HepG2 (cell line): ENCODE data around the gene ZIM2. TPM values are rescaled to one million over a fixed set of nuclear protein-coding genes. Genes with fewer than 3 reads are reported as not detected.

Experiments used
- BRCA1 ChIP-seq: sonication (generic); formaldehyde crosslinking; IDR thresholded peaks from 2 replicates; pipeline ENCODE4 v1.4.0; 2020; ENCODE audit warnings: missing genetic modification reagents
- HNF1A ChIP-seq, 2 experiments: sonication (generic) in 1 of 2; formaldehyde crosslinking in 1 of 2; IDR thresholded peaks; 2 replicates each; pipeline versions ENCODE4 v1.4.0 to v1.6.1; 2016 to 2020; ENCODE audit warnings: borderline replicate concordance in 1 of 2, low read depth in 1 of 2, mild to moderate bottlenecking in 1 of 2, missing genetic modification reagents in 1 of 2
- ISL2 ChIP-seq: sonication (generic); formaldehyde crosslinking; IDR thresholded peaks from 2 replicates; pipeline ENCODE4 v1.5.0; 2020; ENCODE audit warnings: missing genetic modification reagents
- JUND ChIP-seq: sonication (generic); formaldehyde crosslinking; IDR thresholded peaks from 2 replicates; pipeline ENCODE4 v1.8.0; 2022; ENCODE audit warnings: mild to moderate bottlenecking, missing genetic modification reagents
- NCOA1 ChIP-seq: sonication (generic); formaldehyde crosslinking; IDR thresholded peaks from 2 replicates; pipeline ENCODE4 v1.9.0; 2021; ENCODE audit warnings: missing genetic modification reagents
- POLR2G ChIP-seq: fragments of 200-400 bp; formaldehyde crosslinking; IDR thresholded peaks from 2 replicates; pipeline ENCODE4 v1.6.1; 2018; ENCODE audit warnings: mild to moderate bottlenecking, low read depth, low read length, moderate library complexity
- PRDM10 ChIP-seq: sonication (generic); formaldehyde crosslinking; IDR thresholded peaks from 2 replicates; pipeline ENCODE4 v1.4.0; 2020; ENCODE audit warnings: low read depth, missing genetic modification reagents
- SIN3A ChIP-seq: IDR thresholded peaks from 2 replicates; pipeline ENCODE4 v1.6.1; 2011; ENCODE audit warnings: low read depth, mild to moderate bottlenecking, control low read depth, low read length, borderline replicate concordance
- YEATS2 ChIP-seq: sonication (generic); formaldehyde crosslinking; IDR thresholded peaks from 2 replicates; pipeline ENCODE4 v1.4.0; 2020; ENCODE audit warnings: missing genetic modification reagents, borderline replicate concordance
- ZNF670 ChIP-seq: sonication (generic); formaldehyde crosslinking; IDR thresholded peaks from 2 replicates; pipeline ENCODE4 v1.8.0; 2022; ENCODE audit warnings: mild to moderate bottlenecking, missing genetic modification reagents, borderline replicate concordance
- ZNF768 ChIP-seq: sonication (generic); formaldehyde crosslinking; IDR thresholded peaks from 2 replicates; pipeline ENCODE4 v1.4.0; 2020; ENCODE audit warnings: missing genetic modification reagents
- polyA plus RNA-seq, 8 experiments: library from polyadenylated mRNA; depleted of rRNA in 3 of 8; stranded (reverse) in 7 of 8; unstranded in 1 of 8; fragments of >200 nt; fragmentation: Illumina TruSeq in 4 of 8; extraction: Trizol in 4 of 8; gene quantifications; 2 replicates each; pipeline versions ENCODE4 v1.2.1 to v1.2.3, GENCODE V29; 2011 to 2016; ENCODE audit warnings: low read depth in 4 of 8, missing spikeins in 1 of 8, mixed read lengths in 1 of 8; ENCODE audit not compliant: insufficient read depth in 1 of 8
- total RNA-seq, 5 experiments: library from RNA; depleted of rRNA; stranded (reverse); fragments of >200 nt; fragmentation: Illumina TruSeq; extraction: Trizol; gene quantifications; 2 replicates each; pipeline ENCODE4 v1.2.3, GENCODE V29; 2016; ENCODE audit warnings: low read depth in 1 of 5
- TF ChIP-seq, protein P1 (sequence below): sonication (generic); formaldehyde crosslinking; IDR thresholded peaks from 2 replicates; pipeline ENCODE4 v1.8.0; 2022; ENCODE audit warnings: mild to moderate bottlenecking, missing genetic modification reagents, moderate library complexity
- TF ChIP-seq, protein P2 (sequence below): sonication (generic); formaldehyde crosslinking; IDR thresholded peaks from 2 replicates; pipeline ENCODE4 v1.4.0; 2020; ENCODE audit warnings: mild to moderate bottlenecking, missing genetic modification reagents
- TF ChIP-seq, protein P3 (sequence below): sonication (generic); formaldehyde crosslinking; conservative IDR thresholded peaks from 2 replicates; pipeline ENCODE4 v1.4.0; 2020; ENCODE audit warnings: mild to moderate bottlenecking, missing genetic modification reagents, moderate library complexity

The ZIM2 gene
- total and polyA plus RNA-seq, 2 of the 13 experiments (the other 11 are each of a cell fraction or from before 2014, with no cell fraction given): 7.2 to 10.3 TPM

- 0 out of 2 replicates have a peak, but pooled peaks have one; percentile 10 for TF ChIP-seq YEATS2 (CRISPR knock-in tag)
- no peak for TF ChIP-seq JUND (CRISPR knock-in tag)
- no peak for TF ChIP-seq BRCA1
- peak; percentile 27; the same call in 1 of the 2 replicates for TF ChIP-seq ZNF768 (CRISPR knock-in tag)
- TF ChIP-seq ISL2 (CRISPR knock-in tag): peak; percentile 70
- no peak for TF ChIP-seq PRDM10 (CRISPR knock-in tag)
- no peak for TF ChIP-seq NCOA1
- TF ChIP-seq, protein P1, sequence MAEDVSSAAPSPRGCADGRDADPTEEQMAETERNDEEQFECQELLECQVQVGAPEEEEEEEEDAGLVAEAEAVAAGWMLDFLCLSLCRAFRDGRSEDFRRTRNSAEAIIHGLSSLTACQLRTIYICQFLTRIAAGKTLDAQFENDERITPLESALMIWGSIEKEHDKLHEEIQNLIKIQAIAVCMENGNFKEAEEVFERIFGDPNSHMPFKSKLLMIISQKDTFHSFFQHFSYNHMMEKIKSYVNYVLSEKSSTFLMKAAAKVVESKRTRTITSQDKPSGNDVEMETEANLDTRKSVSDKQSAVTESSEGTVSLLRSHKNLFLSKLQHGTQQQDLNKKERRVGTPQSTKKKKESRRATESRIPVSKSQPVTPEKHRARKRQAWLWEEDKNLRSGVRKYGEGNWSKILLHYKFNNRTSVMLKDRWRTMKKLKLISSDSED (CRISPR knock-in tag): no peak
- TF ChIP-seq SIN3A: no peak
- TF ChIP-seq, protein P2, sequence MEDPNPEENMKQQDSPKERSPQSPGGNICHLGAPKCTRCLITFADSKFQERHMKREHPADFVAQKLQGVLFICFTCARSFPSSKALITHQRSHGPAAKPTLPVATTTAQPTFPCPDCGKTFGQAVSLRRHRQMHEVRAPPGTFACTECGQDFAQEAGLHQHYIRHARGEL: no peak
- TF ChIP-seq ZNF670: no peak
- TF ChIP-seq, protein P3, sequence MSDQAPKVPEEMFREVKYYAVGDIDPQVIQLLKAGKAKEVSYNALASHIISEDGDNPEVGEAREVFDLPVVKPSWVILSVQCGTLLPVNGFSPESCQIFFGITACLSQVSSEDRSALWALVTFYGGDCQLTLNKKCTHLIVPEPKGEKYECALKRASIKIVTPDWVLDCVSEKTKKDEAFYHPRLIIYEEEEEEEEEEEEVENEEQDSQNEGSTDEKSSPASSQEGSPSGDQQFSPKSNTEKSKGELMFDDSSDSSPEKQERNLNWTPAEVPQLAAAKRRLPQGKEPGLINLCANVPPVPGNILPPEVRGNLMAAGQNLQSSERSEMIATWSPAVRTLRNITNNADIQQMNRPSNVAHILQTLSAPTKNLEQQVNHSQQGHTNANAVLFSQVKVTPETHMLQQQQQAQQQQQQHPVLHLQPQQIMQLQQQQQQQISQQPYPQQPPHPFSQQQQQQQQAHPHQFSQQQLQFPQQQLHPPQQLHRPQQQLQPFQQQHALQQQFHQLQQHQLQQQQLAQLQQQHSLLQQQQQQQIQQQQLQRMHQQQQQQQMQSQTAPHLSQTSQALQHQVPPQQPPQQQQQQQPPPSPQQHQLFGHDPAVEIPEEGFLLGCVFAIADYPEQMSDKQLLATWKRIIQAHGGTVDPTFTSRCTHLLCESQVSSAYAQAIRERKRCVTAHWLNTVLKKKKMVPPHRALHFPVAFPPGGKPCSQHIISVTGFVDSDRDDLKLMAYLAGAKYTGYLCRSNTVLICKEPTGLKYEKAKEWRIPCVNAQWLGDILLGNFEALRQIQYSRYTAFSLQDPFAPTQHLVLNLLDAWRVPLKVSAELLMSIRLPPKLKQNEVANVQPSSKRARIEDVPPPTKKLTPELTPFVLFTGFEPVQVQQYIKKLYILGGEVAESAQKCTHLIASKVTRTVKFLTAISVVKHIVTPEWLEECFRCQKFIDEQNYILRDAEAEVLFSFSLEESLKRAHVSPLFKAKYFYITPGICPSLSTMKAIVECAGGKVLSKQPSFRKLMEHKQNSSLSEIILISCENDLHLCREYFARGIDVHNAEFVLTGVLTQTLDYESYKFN (CRISPR knock-in tag): peak; percentile 62
- TF ChIP-seq POLR2G: 0 out of 2 replicates have a peak, but pooled peaks have one; percentile 24
- no peak for TF ChIP-seq HNF1A (IDR thresholded peaks at IDR 0.05; ENCODE audit: low read depth)
- TF ChIP-seq HNF1A (CRISPR knock-in tag; IDR thresholded peaks at IDR 0.05; ENCODE audit: borderline replicate concordance): peak; percentile 88
Measured at GRCh38 chr19:56885173-56885985, 44.9 kb upstream of the ZIM2 start (continued).
